ENCODE measurements around the gene CACNA1C.

DNA sequence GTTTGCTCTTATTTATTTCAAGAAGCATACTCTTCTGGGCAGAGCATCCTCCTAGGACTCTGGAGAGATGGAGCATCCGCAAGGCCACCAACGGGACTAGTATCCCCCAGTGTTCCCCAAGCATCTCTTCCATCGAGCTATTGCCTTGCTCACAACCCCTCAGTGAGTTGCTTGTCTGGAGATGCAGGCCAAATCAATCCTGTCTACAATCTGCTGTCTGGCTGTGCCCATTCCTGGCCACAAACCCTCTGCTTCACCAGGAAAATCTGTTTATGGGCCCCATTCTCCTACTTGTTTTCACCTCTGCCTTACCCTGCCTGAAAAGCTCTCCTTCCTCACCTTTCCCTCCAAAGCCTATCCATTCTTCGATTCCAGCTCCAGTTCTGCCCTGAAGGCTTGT is 219.2 kb downstream of the CACNA1C start:
- TF ChIP-seq CTCF (IDR thresholded peaks at IDR 0.05) (no peak), POLR2A (IDR thresholded peaks at IDR 0.05) (no peak)
